NCI-H187 treated with DMSO at 0.1 percent for 48 hours (cell line): ENCODE measurements around the gene TTC8.

ENCODE experiments used
- DNase-seq: peaks from one replicate; lab custom pipeline; 2025; lab: John Stamatoyannopoulos, UW

Gene TTC8

GRCh38 chr14:88868558-88869159 is 44.2 kb downstream of the TTC8 start:
- peak; percentile 17 for DNase-seq

- peak; percentile 94 for DNase-seq
These were observed 46.3 kb downstream of the TTC8 start for GRCh38 chr14:88870777-88871176.

GRCh38 chr14:88871429-88871828 is 47.0 kb downstream of the TTC8 start:
- no peak for DNase-seq

GRCh38 chr14:88872976-88873375 is 48.5 kb downstream of the TTC8 start:
- no peak for DNase-seq

- no peak for DNase-seq
These were observed 52.7 kb downstream of the TTC8 start for GRCh38 chr14:88877192-88877591.

GRCh38 chr14:88879022-88879421 is 54.6 kb downstream of the TTC8 start:
- DNase-seq = no peak

- DNase-seq = no peak
These were observed 57.8 kb downstream of the TTC8 start for GRCh38 chr14:88882236-88882635.

GRCh38 chr14:88895116-88895515 is 70.7 kb downstream of the TTC8 start:
- DNase-seq = no peak

- DNase-seq = no peak
These were observed 76.7 kb downstream of the TTC8 start for GRCh38 chr14:88901189-88901588.

GRCh38 chr14:88901991-88902390 is 77.5 kb downstream of the TTC8 start:
- DNase-seq = no peak

- no peak for DNase-seq
These were observed 78.4 kb downstream of the TTC8 start for GRCh38 chr14:88902850-88903249.

GRCh38 chr14:88904206-88904647 is 79.8 kb downstream of the TTC8 start:
- no peak for DNase-seq

GRCh38 chr14:88904864-88905263 is 80.4 kb downstream of the TTC8 start:
- DNase-seq = no peak

GRCh38 chr14:88908216-88908615 is 83.8 kb downstream of the TTC8 start:
- no peak for DNase-seq

- DNase-seq = no peak
These were observed 85.9 kb downstream of the TTC8 start for GRCh38 chr14:88910386-88910785.

- no peak for DNase-seq
These were observed 87.4 kb downstream of the TTC8 start for GRCh38 chr14:88911809-88912208.

GRCh38 chr14:88914956-88915355 is 90.5 kb downstream of the TTC8 start:
- no peak for DNase-seq

GRCh38 chr14:88919502-88919901 is 95.1 kb downstream of the TTC8 start:
- no peak for DNase-seq
